Activated CD4-positive, alpha-beta T cell treated with anti-CD3 and anti-CD28 coated beads, Interleukin-10, Interleukin-2, amounts not matched to agents 100 ng/mL and 50 ng/mL, durations not matched to agents 16 hours and 8 hours (primary cell): ENCODE results near the gene TUBB2B.
"Not testable (repeated sequence)": the region's sequence is repeated elsewhere in the genome, so short reads cannot be mapped to it uniquely, and the experiment has no call there.

Experiments
- DNase-seq: peaks from one replicate; pipeline ENCODE4 v3.0.0-alpha.2; 2020

TUBB2B gene

GRCh38 chr6:3253597-3253961 is 26.1 kb upstream of the TUBB2B start:
- no peak for DNase-seq

GRCh38 chr6:3252861-3253596 is 25.6 kb upstream of the TUBB2B start:
- no peak for DNase-seq

GRCh38 chr6:3252369-3252768 is 24.9 kb upstream of the TUBB2B start:
- DNase-seq = no peak

- DNase-seq = peak; percentile 85
Measured at GRCh38 chr6:3251462-3252314, 24.2 kb upstream of the TUBB2B start.

DNA sequence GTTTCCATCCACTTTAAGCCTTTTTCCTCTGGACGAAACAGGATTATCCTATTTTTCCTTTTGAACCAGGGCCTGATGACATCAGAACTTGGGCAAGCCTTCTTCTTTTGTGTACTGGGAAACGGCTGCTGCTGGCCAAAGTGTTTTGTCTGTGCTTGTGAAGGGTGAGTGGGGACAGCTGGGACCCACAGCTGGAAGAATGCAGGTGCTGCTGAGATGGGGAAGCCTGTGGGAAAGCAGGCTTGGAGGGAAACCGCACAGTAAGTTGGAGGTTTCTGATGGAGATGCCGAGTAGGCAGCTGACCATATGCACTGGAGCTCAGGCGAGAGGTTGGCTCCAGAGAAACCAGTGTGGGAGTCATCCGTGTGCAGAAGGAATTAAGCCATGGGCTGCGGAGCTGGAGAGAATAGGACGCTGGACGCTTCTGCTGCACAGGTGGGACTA is 22.8 kb upstream of the TUBB2B start:
- no peak for DNase-seq

DNA sequence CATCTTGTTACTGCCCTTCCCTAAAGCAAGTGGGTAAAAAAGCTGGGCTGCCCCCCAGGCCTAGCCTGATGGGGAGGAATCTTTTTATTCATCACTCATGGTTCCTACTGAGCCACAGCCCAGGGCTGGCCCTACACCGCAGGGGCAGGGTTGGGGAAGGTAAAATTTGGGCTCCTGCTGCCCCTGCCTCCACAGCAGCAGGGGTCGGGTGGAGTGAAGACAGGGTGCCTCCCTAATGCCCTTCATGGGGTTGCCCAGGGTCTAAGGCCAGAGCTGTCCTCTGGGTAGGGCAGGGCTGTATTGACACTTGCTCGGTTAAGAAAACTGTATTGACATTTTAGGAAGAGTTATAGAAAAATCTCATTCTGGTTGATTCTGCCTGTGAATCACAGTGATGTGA is 22.4 kb upstream of the TUBB2B start:
- DNase-seq = no peak

- DNase-seq = no peak
Measured at GRCh38 chr6:3247255-3248146, 20.0 kb upstream of the TUBB2B start.

DNA sequence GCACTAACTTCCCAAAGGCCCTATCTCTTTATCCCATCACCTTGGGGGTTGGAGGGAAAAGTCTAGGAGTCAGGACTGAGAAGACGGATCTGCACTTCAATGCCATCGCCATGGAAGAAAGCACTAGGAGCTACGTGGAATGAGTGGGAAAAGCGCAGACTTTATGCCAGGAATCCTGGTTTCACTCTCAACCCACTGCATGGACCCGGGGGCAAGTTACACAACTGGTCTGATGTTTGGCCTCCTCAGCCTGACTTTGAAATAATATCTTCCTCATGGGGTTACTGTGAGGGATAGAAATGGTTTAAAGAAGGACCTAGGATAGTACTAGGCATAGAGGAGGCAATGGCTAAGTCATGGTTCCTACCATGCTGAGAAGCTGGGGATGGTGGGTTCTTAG is 17.8 kb upstream of the TUBB2B start:
- DNase-seq = no peak

- not testable (repeated sequence) for DNase-seq
Measured at GRCh38 chr6:3244832-3245161, 17.3 kb upstream of the TUBB2B start.

DNA sequence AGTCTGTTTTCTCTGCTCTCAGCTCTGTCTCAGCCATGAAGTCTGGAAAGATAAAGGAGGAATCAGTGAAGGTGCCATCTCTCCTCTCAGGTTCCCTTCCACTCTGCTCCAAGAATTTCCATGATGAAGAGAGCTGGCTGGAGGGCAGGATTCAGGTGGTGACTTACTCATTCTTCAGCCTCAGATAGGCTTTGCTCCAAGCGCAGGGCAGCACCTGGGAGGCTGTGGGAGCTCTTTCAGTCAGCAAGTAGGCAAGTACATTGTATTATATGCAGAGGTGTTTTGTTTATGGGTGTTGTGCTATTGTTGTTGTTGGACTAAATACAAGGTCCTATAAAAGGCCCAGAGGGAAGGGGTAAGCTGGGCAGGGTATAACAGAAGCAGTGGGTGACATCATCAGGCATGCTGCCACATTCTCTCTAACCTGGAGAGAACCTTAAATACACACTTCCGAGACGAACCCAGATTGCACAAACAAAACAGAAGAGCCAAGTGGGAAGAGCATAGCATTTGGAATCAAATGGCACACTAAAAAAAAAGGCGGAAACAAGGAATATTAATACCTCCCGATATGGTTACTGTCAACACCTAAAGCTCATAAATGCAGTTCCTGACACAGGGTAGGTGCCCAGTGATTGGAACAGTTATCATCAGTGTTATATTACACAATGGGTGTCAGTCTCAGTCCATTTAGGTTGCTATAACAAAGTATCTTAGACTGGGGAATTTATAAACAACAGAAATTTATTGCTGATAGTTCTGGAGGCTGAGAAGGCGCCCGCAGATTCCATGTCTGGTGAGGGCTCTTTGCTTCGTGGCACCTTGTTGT is 16.8 kb upstream of the TUBB2B start:
- no peak for DNase-seq

DNA sequence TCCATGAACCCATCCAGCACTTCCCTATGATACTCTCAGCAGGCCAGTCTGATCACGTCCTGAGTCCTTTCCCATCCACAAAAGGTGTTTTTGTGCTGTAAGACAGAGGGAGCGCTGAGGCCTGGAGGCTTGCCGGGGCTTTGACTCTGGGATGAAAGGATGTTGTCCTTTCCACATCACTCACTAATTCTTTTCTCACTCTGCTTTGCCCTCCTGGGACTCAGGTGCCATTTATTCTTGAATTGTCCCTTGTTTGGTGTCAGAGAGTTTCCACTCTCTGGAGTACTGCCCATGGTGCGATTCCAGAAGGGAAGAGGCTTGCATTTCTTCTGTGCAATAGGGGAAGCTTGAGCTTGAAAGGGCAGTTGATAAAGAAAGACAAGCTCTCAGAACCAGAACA is 15.3 kb upstream of the TUBB2B start:
- no peak for DNase-seq

DNA sequence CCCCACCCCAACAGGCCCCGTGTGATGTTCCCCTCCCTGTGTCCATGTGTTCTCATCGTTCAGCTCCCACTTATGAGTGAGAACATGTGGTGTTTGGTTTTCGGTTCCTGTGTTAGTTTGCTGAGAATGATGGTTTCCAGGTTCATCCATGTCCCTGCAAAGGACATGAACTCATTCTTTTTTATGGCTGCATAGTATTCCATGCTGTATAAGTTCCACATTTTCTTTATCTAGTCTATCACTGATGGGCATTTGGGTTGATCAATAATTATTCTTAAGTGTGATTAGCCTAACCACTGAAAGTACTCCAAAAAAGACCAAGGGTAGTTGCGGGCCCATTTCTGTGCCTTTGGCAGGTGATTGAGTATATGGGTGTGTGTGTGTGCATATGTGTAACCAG is 14.3 kb upstream of the TUBB2B start:
- not testable (repeated sequence) for DNase-seq

DNA sequence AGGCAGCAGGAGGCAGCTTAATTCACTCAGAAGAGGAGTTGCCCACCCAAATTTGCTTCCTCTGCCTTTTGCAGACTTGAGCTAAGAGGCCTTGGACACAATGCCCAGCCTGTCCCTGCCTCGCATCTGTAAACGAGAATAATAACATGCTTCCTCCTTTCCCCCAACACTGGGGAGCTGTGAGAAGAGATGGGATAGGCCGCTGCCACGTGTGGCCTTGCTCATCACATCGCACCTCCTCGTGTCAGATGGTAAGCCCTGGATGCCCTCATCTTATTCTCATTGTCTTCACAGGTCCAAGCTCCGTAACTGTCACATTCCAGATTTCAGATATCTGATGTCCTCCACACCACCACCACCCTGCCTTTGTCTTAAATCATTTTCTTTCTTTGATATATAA is 13.1 kb upstream of the TUBB2B start:
- no peak for DNase-seq

DNA sequence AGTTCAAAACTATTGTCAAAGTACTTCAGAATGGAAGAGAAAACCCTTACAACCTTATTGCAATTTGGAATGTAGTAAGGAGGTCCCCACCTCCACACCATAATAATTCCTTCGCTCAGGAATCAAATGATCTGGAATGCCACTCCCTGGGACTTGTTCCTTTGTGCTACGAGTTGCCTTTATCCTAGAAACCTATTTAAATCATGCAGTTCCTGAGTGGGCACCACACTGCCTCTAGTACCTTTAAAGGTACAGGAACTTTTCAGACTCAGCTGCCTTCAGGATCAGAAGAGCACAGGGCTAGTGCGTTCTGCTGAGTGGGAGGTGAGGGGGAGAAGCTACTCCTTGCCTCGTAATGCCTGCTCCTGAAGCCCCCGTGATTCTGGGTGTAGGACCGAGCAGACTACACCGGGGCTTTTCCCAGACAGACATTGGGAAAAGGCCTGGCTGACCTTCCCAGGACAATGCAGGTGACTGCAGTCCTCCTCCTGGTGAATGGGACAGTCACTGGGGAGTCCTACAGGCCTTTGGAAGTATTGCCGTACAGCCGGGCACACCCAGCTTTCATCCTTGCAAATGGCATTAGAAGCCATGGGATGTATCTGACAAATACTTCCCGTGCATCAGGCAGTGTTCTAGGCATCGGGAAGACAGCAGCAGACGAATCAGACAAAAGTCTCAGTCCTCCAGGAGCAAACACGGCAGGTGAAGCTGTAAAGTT is 11.8 kb upstream of the TUBB2B start:
- DNase-seq = no peak

DNA sequence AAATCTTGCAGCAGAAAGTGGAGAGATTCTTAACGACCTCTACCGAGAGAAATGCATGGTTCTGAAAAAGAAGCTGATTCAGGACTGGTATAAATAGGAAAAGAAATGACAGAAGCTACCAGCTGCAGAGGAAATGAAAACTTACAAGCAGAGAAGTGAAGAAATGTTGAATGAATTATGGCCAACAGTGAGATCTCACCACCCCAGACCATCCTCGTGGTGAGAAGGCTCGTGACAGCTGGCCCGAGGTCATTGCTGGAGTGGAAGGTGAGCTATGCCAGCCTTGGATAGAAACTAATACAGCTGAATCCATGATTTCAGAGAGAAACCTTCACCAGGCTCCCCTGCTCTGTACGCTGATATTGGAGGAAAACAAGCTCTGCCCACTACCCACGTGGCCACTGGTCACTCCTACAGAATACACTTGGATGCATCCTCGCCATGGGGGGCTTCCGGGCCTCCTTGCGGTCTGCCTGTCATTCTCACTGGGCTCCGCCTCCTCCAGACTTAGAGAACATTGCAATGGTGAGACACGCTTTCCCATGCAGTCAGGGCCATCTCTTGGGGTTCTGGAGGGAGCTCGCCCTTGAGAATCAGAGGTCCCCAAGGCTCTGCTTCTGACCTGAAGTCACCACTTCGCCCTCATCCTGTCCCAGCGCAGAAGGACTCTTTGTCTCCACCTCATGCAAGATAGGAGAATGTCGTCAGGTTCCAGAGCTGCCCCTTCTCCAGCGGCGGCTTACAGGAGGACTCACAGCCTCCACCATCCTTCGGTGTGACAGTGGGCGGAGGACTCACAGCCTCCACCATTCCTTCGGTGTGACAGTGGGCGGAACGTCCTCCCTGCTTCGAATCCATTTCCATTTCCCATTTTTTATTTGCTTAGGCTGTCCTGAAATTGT is 10.6 kb upstream of the TUBB2B start:
- no peak for DNase-seq

- no peak for DNase-seq
Measured at GRCh38 chr6:3236005-3236404, 8.6 kb upstream of the TUBB2B start.

DNA sequence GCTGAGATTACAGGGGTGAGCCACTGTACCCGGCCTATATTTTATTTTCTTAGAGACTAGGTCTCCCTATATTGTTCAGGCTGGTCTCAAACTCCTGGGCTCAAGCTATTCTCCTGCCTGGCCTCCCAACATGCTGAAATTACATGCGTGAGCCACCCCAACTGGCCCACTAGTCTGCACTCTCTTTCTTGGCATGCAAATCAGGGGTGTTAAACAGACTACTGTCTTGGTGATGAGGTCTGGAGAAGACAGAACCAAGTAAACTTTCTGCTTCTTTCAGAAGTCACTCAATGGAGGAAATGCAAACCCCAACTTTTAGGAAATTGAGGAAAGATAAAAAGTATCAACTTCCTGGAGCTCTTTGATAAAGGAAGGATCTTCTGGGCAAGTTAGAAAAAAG is 8.0 kb upstream of the TUBB2B start:
- DNase-seq = no peak

GRCh38 chr6:3233904-3234303 is 6.5 kb upstream of the TUBB2B start:
- DNase-seq = no peak

DNA sequence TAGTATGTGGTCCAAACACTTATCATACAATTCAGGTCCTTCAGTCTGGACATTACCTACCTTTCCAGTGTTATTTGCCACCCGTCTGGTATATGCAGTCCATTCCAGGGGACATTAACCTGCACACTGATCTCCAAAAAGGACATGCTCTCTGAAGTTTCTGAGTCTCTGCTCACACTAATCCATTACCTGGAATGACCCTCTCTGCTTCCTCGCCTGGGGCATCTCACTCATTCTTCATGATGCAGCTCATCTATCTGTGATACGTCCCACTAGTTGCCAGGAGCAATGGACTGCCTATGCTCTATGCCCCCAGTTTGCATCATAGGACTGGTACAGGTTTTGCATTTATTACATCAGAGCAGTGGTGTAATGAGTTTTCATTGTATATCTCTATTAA is 5.9 kb upstream of the TUBB2B start:
- DNase-seq = no peak

DNA sequence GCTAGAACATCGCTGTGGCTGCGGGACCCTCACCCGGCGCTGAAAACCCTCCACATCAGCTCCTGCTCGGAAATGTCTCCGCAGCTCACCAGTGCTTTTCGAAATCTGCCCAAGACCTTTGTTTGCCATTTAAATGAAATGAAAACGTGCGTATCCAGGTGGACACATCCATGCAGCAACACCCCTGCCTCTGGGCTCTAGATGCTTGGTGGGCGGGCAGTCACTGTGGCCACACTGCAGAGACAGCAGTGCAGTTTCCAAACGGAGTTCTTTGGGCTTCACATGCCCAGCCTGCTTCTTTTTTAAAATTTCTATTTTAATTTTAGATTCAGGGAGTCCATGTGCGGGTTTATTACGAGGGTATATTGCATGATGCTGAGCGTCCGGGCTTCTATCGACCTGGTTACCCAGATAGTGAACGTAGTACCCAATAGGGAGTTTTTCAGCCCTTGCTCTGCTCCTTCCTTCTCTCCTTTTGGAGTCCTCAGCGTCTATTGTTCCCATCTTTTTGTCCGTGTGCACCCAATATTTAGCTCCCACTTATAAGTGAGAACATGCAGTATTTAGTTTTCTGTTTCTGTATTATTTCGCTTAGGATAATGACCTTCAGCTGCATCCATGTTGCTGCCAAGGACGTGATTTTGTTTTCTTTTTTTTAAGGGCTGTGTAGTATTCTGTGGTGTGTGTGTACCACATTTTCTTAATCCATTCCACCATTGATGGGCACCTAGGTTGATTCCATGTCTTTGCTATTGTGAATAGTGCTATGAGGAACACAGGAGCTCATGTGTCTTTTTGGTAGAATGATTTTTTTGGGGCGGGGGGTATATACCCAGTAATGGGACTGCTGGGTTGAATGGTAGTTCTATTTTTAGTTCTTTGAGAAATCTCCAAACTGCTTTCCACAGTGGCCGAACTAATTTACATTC is 4.8 kb upstream of the TUBB2B start:
- no peak for DNase-seq
